Measurements from ENCODE around the gene PDIK1L.

PDIK1L gene

GRCh38 chr1:26084091-26084561 is 27.5 kb upstream of the PDIK1L start:
- TF ChIP-seq POLR2AphosphoS5 (IDR thresholded peaks at IDR 0.05; ENCODE audit: low read depth, low read length) (no peak), TAF1 (IDR thresholded peaks at IDR 0.05; ENCODE audit: borderline replicate concordance, insufficient read depth, low read length) (no peak), FOXP2 (optimal IDR thresholded peaks at IDR 0.05; ENCODE audit: borderline replicate concordance, extremely low read depth, extremely low read length, insufficient read depth) (no peak), REST (IDR thresholded peaks at IDR 0.05; ENCODE audit: insufficient read depth in 1 of 2, low read depth in 2 of 2, low read length in 2 of 2) (no peak), SIN3A (IDR thresholded peaks at IDR 0.05; ENCODE audit: borderline replicate concordance, insufficient read depth, low read length) (no peak)

- TF ChIP-seq REST (IDR thresholded peaks at IDR 0.05; ENCODE audit: insufficient read depth in 1 of 2, low read depth in 2 of 2, low read length in 2 of 2) = no peak
- no peak for TF ChIP-seq SIN3A (IDR thresholded peaks at IDR 0.05; ENCODE audit: borderline replicate concordance, insufficient read depth, low read length)
- no peak for TF ChIP-seq POLR2AphosphoS5 (IDR thresholded peaks at IDR 0.05; ENCODE audit: low read depth, low read length)
- no peak for TF ChIP-seq FOXP2 (optimal IDR thresholded peaks at IDR 0.05; ENCODE audit: borderline replicate concordance, extremely low read depth, extremely low read length, insufficient read depth)
- no peak for TF ChIP-seq TAF1 (IDR thresholded peaks at IDR 0.05; ENCODE audit: borderline replicate concordance, insufficient read depth, low read length)
Measured at GRCh38 chr1:26084844-26085243, 26.8 kb upstream of the PDIK1L start.

- TF ChIP-seq REST (IDR thresholded peaks at IDR 0.05; ENCODE audit: insufficient read depth in 1 of 2, low read depth in 2 of 2, low read length in 2 of 2) (no peak), TAF1 (IDR thresholded peaks at IDR 0.05; ENCODE audit: borderline replicate concordance, insufficient read depth, low read length) (no peak), SIN3A (IDR thresholded peaks at IDR 0.05; ENCODE audit: borderline replicate concordance, insufficient read depth, low read length) (no peak), FOXP2 (optimal IDR thresholded peaks at IDR 0.05; ENCODE audit: borderline replicate concordance, extremely low read depth, extremely low read length, insufficient read depth) (no peak), POLR2AphosphoS5 (IDR thresholded peaks at IDR 0.05; ENCODE audit: low read depth, low read length) (no peak)
Measured at GRCh38 chr1:26089125-26089524, 22.5 kb upstream of the PDIK1L start.

GRCh38 chr1:26090893-26091292 is 20.7 kb upstream of the PDIK1L start:
- TF ChIP-seq FOXP2 (optimal IDR thresholded peaks at IDR 0.05; ENCODE audit: borderline replicate concordance, extremely low read depth, extremely low read length, insufficient read depth) = no peak
- no peak for TF ChIP-seq TAF1 (IDR thresholded peaks at IDR 0.05; ENCODE audit: borderline replicate concordance, insufficient read depth, low read length)
- TF ChIP-seq SIN3A (IDR thresholded peaks at IDR 0.05; ENCODE audit: borderline replicate concordance, insufficient read depth, low read length) = no peak
- no peak for TF ChIP-seq REST (IDR thresholded peaks at IDR 0.05; ENCODE audit: insufficient read depth in 1 of 2, low read depth in 2 of 2, low read length in 2 of 2)
- TF ChIP-seq POLR2AphosphoS5 (IDR thresholded peaks at IDR 0.05; ENCODE audit: low read depth, low read length) = no peak

GRCh38 chr1:26092422-26092821 is 19.2 kb upstream of the PDIK1L start:
- no peak for TF ChIP-seq TAF1 (IDR thresholded peaks at IDR 0.05; ENCODE audit: borderline replicate concordance, insufficient read depth, low read length)
- TF ChIP-seq SIN3A (IDR thresholded peaks at IDR 0.05; ENCODE audit: borderline replicate concordance, insufficient read depth, low read length) = no peak
- no peak for TF ChIP-seq REST (IDR thresholded peaks at IDR 0.05; ENCODE audit: insufficient read depth in 1 of 2, low read depth in 2 of 2, low read length in 2 of 2)
- no peak for TF ChIP-seq FOXP2 (optimal IDR thresholded peaks at IDR 0.05; ENCODE audit: borderline replicate concordance, extremely low read depth, extremely low read length, insufficient read depth)
- no peak for TF ChIP-seq POLR2AphosphoS5 (IDR thresholded peaks at IDR 0.05; ENCODE audit: low read depth, low read length)
